Thymus (tissue), 11 donors: ENCODE measurements around the gene GSTM4. TPM values are rescaled to one million over a fixed set of nuclear protein-coding genes. Genes with fewer than 3 reads are reported as not detected.

Experiments
- DNase-seq, 9 donors: peaks; one replicate each; pipeline ENCODE4 v3.0.0-alpha.2; 2013; ENCODE audit warnings: low spot score in 9 of 9, low read depth in 6 of 9, missing footprints in 1 of 9
- H3K27ac ChIP-seq, 2 donors: one replicate each; pipeline ENCODE4 v1.5.1; 2013; ENCODE audit warnings: control low read depth in 1 of 2, low read depth in 1 of 2, low read length in 1 of 2, mild to moderate bottlenecking in 1 of 2, moderate library complexity in 1 of 2
- H3K27me3 ChIP-seq, 2 donors: one replicate each; pipeline ENCODE4 v1.5.1; 2013; ENCODE audit warnings: low read length in 1 of 2; ENCODE audit not compliant: control insufficient read depth in 2 of 2, insufficient read depth in 1 of 2
- H3K36me3 ChIP-seq, 2 donors: one replicate each; pipeline ENCODE4 v1.5.1; 2013; ENCODE audit warnings: low read length in 1 of 2, mild to moderate bottlenecking in 1 of 2, moderate library complexity in 1 of 2; ENCODE audit not compliant: control insufficient read depth in 2 of 2, insufficient read depth in 2 of 2
- H3K4me1 ChIP-seq, 2 donors: one replicate each; pipeline ENCODE4 v1.5.1; 2013; ENCODE audit warnings: low read length in 2 of 2; ENCODE audit not compliant: control insufficient read depth in 2 of 2, insufficient read depth in 2 of 2
- H3K4me3 ChIP-seq, 2 donors: one replicate each; pipeline ENCODE4 v1.5.1; 2013; ENCODE audit warnings: low read length in 2 of 2, control low read depth in 1 of 2, mild to moderate bottlenecking in 1 of 2
- H3K9me3 ChIP-seq, 2 donors: one replicate each; pipeline ENCODE4 v1.5.1; 2013; ENCODE audit warnings: low read length in 1 of 2, mild to moderate bottlenecking in 1 of 2; ENCODE audit not compliant: control insufficient read depth in 2 of 2, insufficient read depth in 1 of 2
- WGBS: extraction: QIAGEN DNeasy Blood & Tissue Kit; methylation state at CpG from one replicate; pipeline ENCODE4 v1.1.7; 2013; 5-methylcytosine and 5-hydroxymethylcytosine counted together
- polyA plus RNA-seq: library from polyadenylated mRNA; stranded (reverse); fragments of 200-250 nt; gene quantifications from one replicate; pipeline ENCODE4 v1.2.3, GENCODE V29; 2013
- total RNA-seq: library from RNA; stranded (reverse); fragments of 120-200 nt; gene quantifications from one replicate; pipeline ENCODE4 v1.2.4, GENCODE V29; 2013
- donor health status: healthy.

Gene GSTM4
- total and polyA plus RNA-seq, 2 donors, result 6.7 to 15.6 TPM

DNA sequence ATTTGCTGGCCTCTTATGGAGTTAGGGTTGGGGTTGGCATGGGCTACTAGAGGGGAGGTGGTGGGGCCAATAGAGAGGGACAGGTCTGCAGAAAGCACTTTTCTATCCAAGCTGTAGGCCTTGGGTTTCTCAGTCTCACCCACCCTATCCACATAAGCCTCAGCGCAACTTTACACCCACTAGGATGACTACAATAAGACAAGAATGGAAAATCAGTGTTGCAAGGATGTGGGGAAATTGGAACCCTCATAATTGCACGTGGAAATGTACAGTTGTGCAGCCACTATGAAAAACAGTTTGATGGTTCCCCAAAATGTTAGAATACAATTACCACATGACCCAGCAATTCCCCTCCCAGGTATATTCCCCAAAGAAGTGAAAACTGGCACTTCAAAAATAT lies 14.0 kb upstream of the GSTM4 start:
- H3K27me3 ChIP-seq, result no peaks in the 10 kb centered on the region
- 95% methylated on average over 2 of the region's 2 CpGs for WGBS
- H3K4me1 ChIP-seq, result peaks cover 2 to 12% of the 10 kb centered on the region in 2 donors
- H3K4me3 ChIP-seq, result no peak overlapping the region
- no peak overlapping the region for H3K27ac ChIP-seq
- no peaks in the 10 kb centered on the region for H3K36me3 ChIP-seq
- no peaks in the 10 kb centered on the region for H3K9me3 ChIP-seq
- DNase-seq, result no peak

- 87% methylated on average over 3 of the region's 3 CpGs for WGBS
- H3K4me3 ChIP-seq, result no peak overlapping the region
- no peak overlapping the region for H3K27ac ChIP-seq
Measured at GRCh38 chr1:109642626-109643025, 13.3 kb upstream of the GSTM4 start.

DNA sequence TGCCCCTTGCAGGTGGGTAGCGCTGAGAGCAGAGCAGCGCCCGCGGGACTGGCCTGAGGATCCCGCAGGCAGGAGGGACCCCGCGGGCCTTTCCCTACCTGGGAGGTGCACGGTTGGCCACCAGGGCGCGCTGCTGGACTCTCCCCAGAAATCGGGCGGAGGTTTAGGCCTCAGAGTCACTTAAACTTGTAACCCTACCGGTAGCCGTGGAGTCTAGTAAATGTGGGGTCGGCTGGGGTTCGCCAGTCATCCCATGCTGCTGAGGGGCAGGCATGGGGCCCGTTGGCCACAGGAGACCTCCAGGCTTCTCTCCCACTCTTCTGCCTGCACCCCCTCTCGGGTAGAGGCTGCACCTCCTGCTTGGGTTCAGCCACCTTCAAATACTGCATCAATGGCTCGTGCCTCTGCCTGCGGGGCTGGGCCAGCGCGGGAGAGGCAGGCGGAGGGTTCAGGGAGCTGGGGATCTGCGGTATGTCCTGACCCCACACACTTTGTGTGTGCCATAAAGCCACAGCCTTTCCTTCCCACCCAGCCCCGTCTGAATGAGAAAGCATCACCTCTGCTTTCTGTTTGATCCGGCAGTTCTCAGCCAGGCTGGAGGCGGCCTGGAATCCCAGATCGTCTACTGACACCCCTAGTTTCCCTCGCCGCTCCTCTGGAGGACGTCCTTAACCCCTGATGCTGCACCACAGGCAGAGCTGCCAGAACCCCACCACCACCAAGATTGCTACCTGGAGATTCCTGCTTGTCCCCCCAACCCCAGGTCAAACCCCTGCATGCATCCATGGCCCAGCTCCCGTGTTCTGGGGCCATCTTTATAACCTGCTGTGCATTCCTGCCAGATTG lies 12.3 kb upstream of the GSTM4 start:
- Histone ChIP-seq H3K9me3 (no peaks in the 10 kb centered on the region), H3K36me3 (no peaks in the 10 kb centered on the region), H3K4me1 (peaks cover 2 to 12% of the 10 kb centered on the region in 2 donors), H3K27ac (no peak overlapping the region), H3K27me3 (no peaks in the 10 kb centered on the region), H3K4me3 (no peak overlapping the region)
- DNase-seq, result peak in 4 of 9 donors; percentile 71 to 87 (median 79)
- 46% methylated on average over 32 of the region's 32 CpGs for WGBS

More at GRCh38 chr1:109642626-109643025, 13.3 kb upstream of the GSTM4 start:
- Histone ChIP-seq H3K36me3 (no peaks in the 10 kb centered on the region), H3K9me3 (no peaks in the 10 kb centered on the region), H3K4me1 (peaks cover 2 to 12% of the 10 kb centered on the region in 2 donors), H3K27me3 (no peaks in the 10 kb centered on the region)
- DNase-seq, result no peak

GRCh38 chr1:109644670-109645069 lies 11.2 kb upstream of the GSTM4 start:
- Histone ChIP-seq H3K9me3 (no peaks in the 10 kb centered on the region), H3K27me3 (no peaks in the 10 kb centered on the region), H3K27ac (no peak overlapping the region), H3K4me1 (peaks cover 2 to 12% of the 10 kb centered on the region in 2 donors), H3K4me3 (no peak overlapping the region), H3K36me3 (no peaks in the 10 kb centered on the region)
- WGBS, result 85% methylated on average over 10 of the region's 10 CpGs
- no peak for DNase-seq

DNA sequence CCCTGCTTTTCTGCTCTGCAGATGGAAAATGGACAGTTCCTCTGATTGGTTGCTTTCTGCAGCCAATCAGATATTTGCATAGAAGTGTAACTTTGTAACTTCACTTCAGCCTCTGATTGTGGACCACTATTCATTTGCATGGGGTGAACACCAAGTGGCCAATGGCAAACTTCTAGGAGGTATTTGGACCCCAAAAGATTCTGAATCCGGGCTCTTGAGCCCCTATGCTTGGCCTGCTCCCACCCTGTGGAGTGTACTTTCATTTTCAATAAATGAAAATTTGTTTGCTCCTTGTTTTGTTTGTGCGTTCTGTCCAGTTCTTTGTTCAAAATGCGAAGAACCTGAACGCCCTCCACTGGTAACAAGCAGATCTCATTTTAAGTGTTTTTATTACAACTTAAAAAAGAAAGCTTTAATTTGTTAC lies 6.4 kb upstream of the GSTM4 start:
- 81% methylated on average over 4 of the region's 4 CpGs for WGBS
- no peak overlapping the region for H3K27ac ChIP-seq
- no peak overlapping the region for H3K4me3 ChIP-seq
- H3K36me3 ChIP-seq, result no peaks in the 10 kb centered on the region
- no peak for DNase-seq
- no peaks in the 10 kb centered on the region for H3K4me1 ChIP-seq
- H3K9me3 ChIP-seq, result peaks cover 0 to 2% of the 10 kb centered on the region in 2 donors
- H3K27me3 ChIP-seq, result peaks cover 0 to 2% of the 10 kb centered on the region in 2 donors

GRCh38 chr1:109650609-109651008 lies 5.3 kb upstream of the GSTM4 start:
- H3K4me3 ChIP-seq, result no peak overlapping the region
- H3K27me3 ChIP-seq, result peaks cover 0 to 10% of the 10 kb centered on the region in 2 donors
- no peaks in the 10 kb centered on the region for H3K36me3 ChIP-seq
- H3K27ac ChIP-seq, result no peak overlapping the region
- DNase-seq, result no peak
- peaks cover 3 to 5% of the 10 kb centered on the region in 2 donors for H3K4me1 ChIP-seq
- 95% methylated on average over 3 of the region's 3 CpGs for WGBS
- peaks cover 0 to 3% of the 10 kb centered on the region in 2 donors for H3K9me3 ChIP-seq

- Histone ChIP-seq H3K27ac (no peak overlapping the region), H3K9me3 (peaks cover 0 to 3% of the 10 kb centered on the region in 2 donors), H3K27me3 (peaks cover 0 to 21% of the 10 kb centered on the region in 2 donors), H3K4me1 (peaks cover 3 to 12% of the 10 kb centered on the region in 2 donors), H3K36me3 (no peaks in the 10 kb centered on the region), H3K4me3 (no peak overlapping the region)
- no peak for DNase-seq
- WGBS, result 70% methylated on average over 2 of the region's 2 CpGs
Measured at GRCh38 chr1:109652402-109652801, 3.5 kb upstream of the GSTM4 start.

- Histone ChIP-seq H3K9me3 (peaks cover 0 to 3% of the 10 kb centered on the region in 2 donors), H3K4me3 (no peak overlapping the region), H3K4me1 (peaks cover 3 to 12% of the 10 kb centered on the region in 2 donors), H3K27me3 (peaks cover 0 to 21% of the 10 kb centered on the region in 2 donors), H3K27ac (no peak overlapping the region), H3K36me3 (no peaks in the 10 kb centered on the region)
- 90% methylated on average over 2 of the region's 2 CpGs for WGBS
- no peak for DNase-seq
Measured at GRCh38 chr1:109653306-109653705, 2.6 kb upstream of the GSTM4 start.

DNA sequence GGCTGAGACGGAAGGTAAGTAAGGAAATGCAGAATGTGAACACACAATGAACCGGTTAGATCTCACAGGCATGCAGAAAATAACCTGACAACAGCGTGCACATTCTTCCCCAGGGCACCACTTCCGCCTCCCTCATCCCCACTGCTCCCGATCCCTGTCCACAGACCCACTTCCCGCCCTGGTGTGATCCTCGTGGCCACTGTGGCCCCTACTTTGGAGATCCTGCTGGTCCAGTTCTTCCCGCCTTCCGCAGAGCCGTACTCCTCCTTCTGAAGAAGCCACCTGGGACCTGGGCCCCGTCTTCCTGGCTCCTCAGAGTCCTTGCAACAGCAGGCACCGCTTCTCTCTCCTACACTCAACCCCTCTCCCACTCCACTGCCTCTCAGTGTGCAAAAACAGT lies 1.4 kb upstream of the GSTM4 start:
- peaks cover 3 to 16% of the 10 kb centered on the region in 2 donors for H3K4me1 ChIP-seq
- WGBS, result 97% methylated on average over 12 of the region's 12 CpGs
- H3K27ac ChIP-seq, result no peak overlapping the region
- no peak for DNase-seq
- H3K9me3 ChIP-seq, result peaks cover 0 to 3% of the 10 kb centered on the region in 2 donors
- H3K27me3 ChIP-seq, result peaks cover 0 to 21% of the 10 kb centered on the region in 2 donors
- no peaks in the 10 kb centered on the region for H3K36me3 ChIP-seq
- no peak overlapping the region for H3K4me3 ChIP-seq
